Thyroid gland (tissue), 4 donors: ENCODE results near the gene SLC25A10. TPM values are rescaled to one million over a fixed set of nuclear protein-coding genes. Genes with fewer than 3 reads are reported as not detected.

Experiments
- DNase-seq, 2 donors: peaks; one replicate each; pipeline ENCODE4 v3.0.0-alpha.2; 2019
- H3K27ac ChIP-seq, 3 donors: fragments of 200-600 bp; sonication (generic); 1 replicate in 2 of 3; 2 replicates in 1 of 3; pipeline ENCODE4 v1.5.1; 2016 to 2019; ENCODE audit warnings: mild to moderate bottlenecking in 1 of 3, moderate library complexity in 1 of 3
- H3K27me3 ChIP-seq: fragments of 200-600 bp; sonication (generic); one replicate; pipeline ENCODE4 v1.5.1; 2019
- H3K36me3 ChIP-seq, 2 donors: fragments of 200-600 bp; sonication (generic); one replicate each; pipeline ENCODE4 v1.5.1; 2016 to 2019
- H3K4me1 ChIP-seq, 2 donors: fragments of 200-600 bp; sonication (generic); one replicate each; pipeline ENCODE4 v1.5.1; 2017 to 2019
- H3K4me3 ChIP-seq, 3 donors: fragments of 200-600 bp; sonication (generic); replicated peaks in 1 of 3; 1 replicate in 2 of 3; 2 replicates in 1 of 3; pipeline ENCODE4 v1.5.1; 2016; ENCODE audit warnings: mild to moderate bottlenecking in 1 of 3
- H3K9me3 ChIP-seq: fragments of 200-600 bp; sonication (generic); one replicate; pipeline ENCODE4 v1.5.1; 2017
- CTCF ChIP-seq, 6 experiments: fragments of 200-600 bp in 3 of 6; fragments of 450-650 bp in 3 of 6; sonication (generic) in 3 of 6; IDR thresholded peaks; one replicate each; pipeline ENCODE4 v1.5.1; 2016 to 2019; ENCODE audit warnings: antibody characterized with exemption in 6 of 6, mild to moderate bottlenecking in 2 of 6, inconsistent platforms in 1 of 6, moderate library complexity in 1 of 6
- POLR2A ChIP-seq, 2 donors: fragments of 450-650 bp; IDR thresholded peaks; one replicate each; pipeline ENCODE4 v1.6.1; 2017; ENCODE audit warnings: antibody characterized with exemption in 2 of 2, mild to moderate bottlenecking in 2 of 2, moderate library complexity in 1 of 2
- WGBS, 2 donors: methylation state at CpG; one replicate each; pipeline ENCODE4 v1.1.5; 2017; 5-methylcytosine and 5-hydroxymethylcytosine counted together
- intact Hi-C: fragments of 100-400 bp; cut with DNase I; formaldehyde crosslinking; loops from one replicate; pipeline ENCODE4 v1.15.1; 2023
- total RNA-seq, 4 donors: library from RNA; depleted of rRNA; stranded (reverse); fragments of >200 nt; gene quantifications; one replicate each; pipeline ENCODE4 v1.2.3, GENCODE V29; 2016

The SLC25A10 gene
- total RNA-seq: 10 to 100 TPM in 3 of 4 donors, 1 to 10 TPM in 1; 8.9 to 26.3 (median 20.8) TPM

DNA sequence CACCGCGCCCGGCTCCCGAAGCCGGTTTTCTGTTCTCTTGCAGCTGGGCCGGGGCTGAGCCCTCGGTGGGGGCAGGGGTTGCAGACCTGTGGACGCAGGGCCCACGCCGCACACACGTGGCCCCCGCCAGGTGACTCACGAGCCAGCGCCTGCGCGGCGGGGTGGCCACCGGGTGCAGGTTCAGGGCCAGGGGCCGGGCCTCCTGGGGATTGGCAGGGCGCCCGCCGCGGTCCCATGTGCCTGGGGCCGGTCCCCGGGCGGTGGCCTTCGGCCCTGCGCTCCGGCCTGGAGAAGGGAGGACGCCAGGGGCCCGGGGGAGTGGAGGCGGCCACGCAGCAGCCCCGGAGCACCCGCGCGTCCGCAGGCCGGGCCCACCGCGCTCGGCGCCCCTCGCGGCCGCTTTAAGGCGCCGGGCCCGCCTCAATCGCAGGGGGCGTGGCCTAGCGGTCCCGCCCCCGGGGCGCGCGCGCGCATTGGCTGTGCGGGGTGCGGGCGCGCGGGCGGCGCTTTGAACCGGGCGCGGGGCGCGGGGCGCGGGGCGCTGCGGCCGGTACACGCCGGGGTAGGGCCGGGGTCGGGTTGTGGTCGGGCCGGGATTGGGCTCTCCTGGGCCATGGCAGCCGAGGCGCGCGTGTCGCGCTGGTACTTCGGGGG lies at the start of gene SLC25A10:
TSS of gene SLC25A10 (plus strand) at position 471 of the 654 bp plus-strand sequence. CDS start at position 614, 143 bp downstream.
- Histone ChIP-seq H3K9me3 (no peaks in the 10 kb centered on the region), H3K4me1 (peaks cover 23 to 27% of the 10 kb centered on the region in 2 donors), H3K27ac (peak within 1 kb of the TSS in 1 of 3 donors; percentile 59), H3K36me3 (peaks cover 5 to 8% of the 10 kb centered on the region in 2 donors), H3K4me3 (peak within 1 kb of the TSS; percentile 42 to 78 (median 65)), H3K27me3 (no peaks in the 10 kb centered on the region)
- WGBS, 2 donors: 0% methylated on average over 1 to 6 of the region's 89 CpGs
- TF ChIP-seq CTCF (IDR thresholded peaks at IDR 0.05): peak in 2 of 6 experiments; percentile 8 to 15
- TF ChIP-seq POLR2A (IDR thresholded peaks at IDR 0.05): peak in 1 of 2 donors; percentile 53
- intact Hi-C loops: loop anchor here (5.0 kb wide), 1 partner anchor 145 kb away; no protein-coding TSS in a partner anchor
- peak; percentile 89 to 90 for DNase-seq

DNA sequence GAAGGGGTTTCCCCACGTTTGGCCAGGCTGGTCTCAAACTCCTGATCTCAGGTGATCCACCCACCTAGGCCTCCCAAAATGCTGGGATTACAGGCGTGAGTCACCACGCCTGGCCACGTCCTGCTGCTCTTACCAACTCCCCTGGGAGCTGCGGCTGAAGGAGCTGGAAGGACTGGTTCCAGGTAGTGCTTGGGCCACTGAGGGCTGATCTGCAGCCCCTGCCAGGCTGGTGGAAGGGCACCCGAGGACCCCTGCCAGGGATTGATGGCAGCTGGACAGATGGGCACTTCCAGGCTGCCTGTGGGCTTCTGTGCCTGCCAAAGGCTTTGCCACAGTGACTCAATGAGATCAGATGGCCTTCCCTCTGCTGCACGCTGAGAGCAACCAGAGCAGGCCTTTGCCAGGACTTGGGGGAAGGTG lies 48.0 kb upstream of the SLC25A10 start:
- H3K36me3 ChIP-seq: no peaks in the 10 kb centered on the region
- H3K4me3 ChIP-seq: no peak overlapping the region
- no peak for TF ChIP-seq POLR2A (IDR thresholded peaks at IDR 0.05)
- no peak for TF ChIP-seq CTCF (IDR thresholded peaks at IDR 0.05)
- H3K27me3 ChIP-seq: no peaks in the 10 kb centered on the region
- no peak overlapping the region for H3K27ac ChIP-seq
- no peak for DNase-seq
- 81 to 93% methylated on average over 3 to 7 of the region's 7 CpGs for WGBS, 2 donors
- H3K9me3 ChIP-seq: no peaks in the 10 kb centered on the region
- intact Hi-C loops: no loop called here
- H3K4me1 ChIP-seq: peaks cover 16 to 23% of the 10 kb centered on the region in 2 donors

DNA sequence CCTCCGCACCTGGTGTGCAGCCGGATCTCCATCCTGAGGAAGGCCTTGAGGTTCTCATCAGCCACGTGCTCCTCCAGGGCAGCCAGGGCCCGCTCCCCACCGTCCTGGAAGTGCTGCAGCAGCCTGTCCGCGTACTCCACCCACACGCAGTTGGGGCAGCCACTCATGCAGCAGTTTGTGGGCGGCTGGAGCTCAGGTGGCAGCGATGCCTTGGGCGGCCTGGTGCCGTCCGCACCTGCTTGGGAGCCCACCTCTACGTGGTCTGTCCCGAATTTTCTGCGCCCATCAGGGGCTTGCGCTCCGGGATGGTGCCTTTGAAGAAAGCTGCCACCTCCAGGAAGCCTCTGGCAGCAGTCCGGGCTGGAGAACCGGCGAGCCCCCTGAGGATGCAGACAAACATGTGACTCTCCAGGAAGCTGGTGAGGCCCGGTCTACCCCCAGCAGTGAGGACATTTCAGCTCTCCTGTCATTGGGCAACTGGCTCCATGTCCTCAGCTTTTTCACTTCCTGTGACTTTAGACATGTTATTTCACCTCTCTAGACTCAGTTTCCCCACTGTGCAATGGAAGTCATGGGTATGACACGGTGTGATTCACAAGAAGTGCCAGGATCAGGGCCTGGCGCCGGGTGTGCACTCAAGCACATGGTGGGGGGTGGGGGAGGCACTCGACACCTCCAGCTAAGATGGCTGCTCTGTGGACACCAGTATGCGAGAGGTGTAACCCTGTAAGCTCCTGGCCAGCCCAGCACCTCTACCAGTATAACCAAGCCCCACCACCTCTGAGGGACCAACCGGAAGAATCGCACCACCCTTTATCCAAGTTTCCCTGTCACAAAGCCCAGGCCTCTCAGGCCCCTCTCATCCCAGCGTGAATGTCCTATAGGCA lies 46.6 kb upstream of the SLC25A10 start:
- peaks cover 16 to 23% of the 10 kb centered on the region in 2 donors for H3K4me1 ChIP-seq
- no peaks in the 10 kb centered on the region for H3K9me3 ChIP-seq
- intact Hi-C loops: no loop called here
- no peak for TF ChIP-seq CTCF (IDR thresholded peaks at IDR 0.05)
- TF ChIP-seq POLR2A (IDR thresholded peaks at IDR 0.05): no peak
- 58 to 73% methylated on average over 8 to 22 of the region's 30 CpGs for WGBS, 2 donors
- peak overlapping the region in 1 of 3 donors; percentile 54 for H3K27ac ChIP-seq
- H3K27me3 ChIP-seq: no peaks in the 10 kb centered on the region
- DNase-seq: peak; percentile 32 to 44
- H3K4me3 ChIP-seq: peak overlapping the region; percentile 55 to 100 (median 99)
- no peaks in the 10 kb centered on the region for H3K36me3 ChIP-seq

DNA sequence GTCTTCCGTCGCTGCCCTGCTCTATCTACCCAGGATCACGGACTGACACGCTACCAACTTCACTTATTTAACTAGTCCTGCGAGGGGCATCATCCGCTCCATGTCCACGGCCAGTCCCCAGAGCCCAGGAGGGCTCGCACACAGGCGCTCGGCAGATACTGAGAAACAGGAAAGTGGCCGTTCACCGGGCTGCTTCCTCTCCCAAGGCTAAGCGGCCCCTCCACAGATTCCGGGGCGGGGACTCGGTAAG lies 46.1 kb upstream of the SLC25A10 start:
- H3K4me1 ChIP-seq: peaks cover 16 to 23% of the 10 kb centered on the region in 2 donors
- WGBS, 2 donors: 0% methylated on average over 6 to 12 of the region's 16 CpGs
- intact Hi-C loops: no loop called here
- TF ChIP-seq CTCF (IDR thresholded peaks at IDR 0.05) (no peak), POLR2A (IDR thresholded peaks at IDR 0.05) (no peak)
- no peaks in the 10 kb centered on the region for H3K36me3 ChIP-seq
- DNase-seq: peak in 1 of 2 donors; percentile 8
- peak overlapping the region; percentile 42 to 78 (median 54) for H3K27ac ChIP-seq
- H3K4me3 ChIP-seq: peak overlapping the region; percentile 55 to 100 (median 99)
- no peaks in the 10 kb centered on the region for H3K9me3 ChIP-seq
- no peaks in the 10 kb centered on the region for H3K27me3 ChIP-seq
